Epithelial cell of proximal tubule (primary cell): ENCODE measurements around the gene CPNE2. TPM values are rescaled to one million over a fixed set of nuclear protein-coding genes. Genes with fewer than 3 reads are reported as not detected.

Experiments
- DNase-seq: peaks from one replicate; pipeline ENCODE4 v3.0.0-alpha.2; 2011; ENCODE audit warnings: low read depth
- H3K4me3 ChIP-seq: 2 replicates; pipeline ENCODE4 v1.5.1; 2011; ENCODE audit warnings: low read depth, mild to moderate bottlenecking, low read length
- total RNA-seq: library from RNA; depleted of rRNA; stranded (reverse); fragments of >200 nt; gene quantifications from 2 replicates; pipeline ENCODE4 v1.2.3, GENCODE V29; 2015
- TF ChIP-seq, protein P1 (sequence below): conservative IDR thresholded peaks from 2 replicates; pipeline ENCODE4 v1.5.1; 2012; ENCODE audit warnings: low read depth, mild to moderate bottlenecking, low read length

CPNE2 gene
- total RNA-seq, 1 donor from 2014 or later, result 44.9 TPM

- H3K4me3 ChIP-seq, result no peak overlapping the region
- no peak for DNase-seq
- TF ChIP-seq, protein P1, sequence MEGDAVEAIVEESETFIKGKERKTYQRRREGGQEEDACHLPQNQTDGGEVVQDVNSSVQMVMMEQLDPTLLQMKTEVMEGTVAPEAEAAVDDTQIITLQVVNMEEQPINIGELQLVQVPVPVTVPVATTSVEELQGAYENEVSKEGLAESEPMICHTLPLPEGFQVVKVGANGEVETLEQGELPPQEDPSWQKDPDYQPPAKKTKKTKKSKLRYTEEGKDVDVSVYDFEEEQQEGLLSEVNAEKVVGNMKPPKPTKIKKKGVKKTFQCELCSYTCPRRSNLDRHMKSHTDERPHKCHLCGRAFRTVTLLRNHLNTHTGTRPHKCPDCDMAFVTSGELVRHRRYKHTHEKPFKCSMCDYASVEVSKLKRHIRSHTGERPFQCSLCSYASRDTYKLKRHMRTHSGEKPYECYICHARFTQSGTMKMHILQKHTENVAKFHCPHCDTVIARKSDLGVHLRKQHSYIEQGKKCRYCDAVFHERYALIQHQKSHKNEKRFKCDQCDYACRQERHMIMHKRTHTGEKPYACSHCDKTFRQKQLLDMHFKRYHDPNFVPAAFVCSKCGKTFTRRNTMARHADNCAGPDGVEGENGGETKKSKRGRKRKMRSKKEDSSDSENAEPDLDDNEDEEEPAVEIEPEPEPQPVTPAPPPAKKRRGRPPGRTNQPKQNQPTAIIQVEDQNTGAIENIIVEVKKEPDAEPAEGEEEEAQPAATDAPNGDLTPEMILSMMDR, result no peak
Observed at GRCh38 chr16:57145046-57146021, 53.0 kb downstream of the CPNE2 start.

DNA sequence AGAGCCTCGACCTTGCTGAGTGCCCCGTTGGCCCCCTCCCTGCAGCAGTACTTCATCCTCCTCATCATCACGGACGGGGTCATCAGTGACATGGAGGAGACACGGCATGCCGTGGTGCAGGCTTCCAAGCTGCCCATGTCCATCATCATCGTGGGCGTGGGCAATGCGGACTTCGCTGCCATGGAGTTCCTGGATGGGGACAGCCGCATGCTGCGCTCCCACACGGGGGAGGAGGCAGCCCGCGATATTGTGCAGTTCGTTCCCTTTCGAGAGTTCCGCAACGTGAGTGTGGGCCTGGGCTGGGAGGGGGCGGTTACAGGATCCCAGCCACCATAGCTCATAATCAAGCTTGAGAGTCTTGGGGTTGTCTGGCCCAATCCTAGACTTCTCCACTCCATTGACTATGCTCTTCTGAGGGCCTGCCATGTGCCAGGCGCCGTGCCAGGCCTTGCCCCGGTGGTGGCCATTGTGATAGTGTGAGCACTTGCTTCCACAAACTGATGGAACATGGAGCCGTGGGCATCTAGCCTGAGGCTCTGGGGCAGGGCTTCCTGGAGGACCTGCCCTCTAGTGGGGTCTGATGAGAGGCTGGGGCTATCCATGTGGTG, 53.8 kb downstream of the CPNE2 start:
- TF ChIP-seq, protein P1, result no peak
- DNase-seq, result no peak
- no peak overlapping the region for H3K4me3 ChIP-seq

DNA sequence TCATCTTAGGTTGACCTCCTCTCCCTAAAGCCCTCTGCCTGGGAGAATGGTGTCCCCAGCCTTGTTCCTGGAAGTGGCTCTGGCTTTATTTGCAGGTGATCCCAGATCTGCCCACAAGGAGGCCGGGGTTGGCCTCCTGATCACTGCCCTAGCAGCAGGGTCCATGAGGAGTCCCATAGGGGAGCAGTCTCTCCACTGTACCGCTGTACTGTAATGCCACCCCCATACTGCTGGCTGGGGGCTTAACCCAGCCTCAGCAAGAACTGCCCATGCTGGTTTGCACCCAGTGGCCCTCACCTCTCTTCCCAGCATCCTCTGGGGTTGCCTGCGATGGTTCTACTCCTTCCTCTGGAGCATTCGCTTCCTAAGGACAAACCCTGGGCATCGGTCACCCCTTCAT, 54.4 kb downstream of the CPNE2 start:
- no peak for DNase-seq
- TF ChIP-seq, protein P1, result peak; percentile 27
- no peak overlapping the region for H3K4me3 ChIP-seq

DNA sequence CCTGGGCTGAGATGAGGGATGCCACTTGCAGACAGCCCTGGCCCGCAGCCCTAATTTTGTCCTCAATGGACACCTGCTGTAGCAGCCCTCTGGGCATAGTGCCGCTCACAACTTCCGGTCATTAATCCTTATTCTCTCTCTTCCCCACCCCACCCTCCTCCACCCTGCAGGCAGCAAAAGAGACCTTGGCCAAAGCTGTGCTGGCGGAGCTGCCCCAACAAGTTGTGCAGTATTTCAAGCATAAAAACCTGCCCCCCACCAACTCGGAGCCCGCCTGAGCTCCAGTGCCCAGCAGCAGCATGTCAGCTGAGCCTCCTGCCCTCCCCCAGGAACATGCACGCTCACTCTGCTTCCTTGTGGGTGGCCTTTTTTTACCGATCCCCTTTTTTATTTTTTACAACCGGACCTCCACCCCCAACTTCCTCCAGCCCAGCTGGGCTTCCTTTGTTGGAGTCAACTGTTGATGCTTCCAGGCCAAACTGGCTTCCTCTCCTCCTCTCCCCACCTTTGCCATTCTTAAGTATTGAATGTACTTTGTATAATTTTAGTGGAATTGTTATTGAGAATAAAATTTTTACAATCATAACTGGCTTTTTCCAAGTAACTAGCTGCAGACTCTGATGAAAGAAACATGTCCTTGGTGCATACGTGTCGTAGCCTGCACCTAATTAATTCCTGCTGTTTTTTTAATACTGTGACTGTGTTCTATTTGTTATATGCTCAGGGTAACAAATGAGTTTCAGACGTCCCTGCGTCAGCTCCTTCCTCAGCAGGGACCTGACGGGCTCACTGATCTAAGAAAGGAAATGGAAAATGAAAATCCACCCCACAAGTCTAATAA, 55.2 kb downstream of the CPNE2 start:
- TF ChIP-seq, protein P1, result no peak
- no peak for DNase-seq

GRCh38 chr16:57148481-57148880, 56.1 kb downstream of the CPNE2 start:
- TF ChIP-seq, protein P1, result no peak
- H3K4me3 ChIP-seq, result no peak overlapping the region
- DNase-seq, result no peak

More for the DNA sequence above, 55.2 kb downstream of the CPNE2 start:
- H3K4me3 ChIP-seq, result no peak overlapping the region

- DNase-seq, result no peak
- no peak overlapping the region for H3K4me3 ChIP-seq
- TF ChIP-seq, protein P1, result no peak
Observed at GRCh38 chr16:57149391-57149790, 57.0 kb downstream of the CPNE2 start.
